HG02981 (cell line): Measurements from ENCODE around the gene DHRS12.

Experiments
- ATAC-seq: cut with Tn5 transposase; IDR thresholded peaks from one replicate; pipeline ENCODE4 v1.9.1; 2021; ENCODE audit warnings: mild to moderate bottlenecking, moderate library complexity; ENCODE audit not compliant: unreplicated experiment

The DHRS12 gene

GRCh38 chr13:51811920-51812451 is 8.0 kb upstream of the DHRS12 start:
- ATAC-seq: no peak

DNA sequence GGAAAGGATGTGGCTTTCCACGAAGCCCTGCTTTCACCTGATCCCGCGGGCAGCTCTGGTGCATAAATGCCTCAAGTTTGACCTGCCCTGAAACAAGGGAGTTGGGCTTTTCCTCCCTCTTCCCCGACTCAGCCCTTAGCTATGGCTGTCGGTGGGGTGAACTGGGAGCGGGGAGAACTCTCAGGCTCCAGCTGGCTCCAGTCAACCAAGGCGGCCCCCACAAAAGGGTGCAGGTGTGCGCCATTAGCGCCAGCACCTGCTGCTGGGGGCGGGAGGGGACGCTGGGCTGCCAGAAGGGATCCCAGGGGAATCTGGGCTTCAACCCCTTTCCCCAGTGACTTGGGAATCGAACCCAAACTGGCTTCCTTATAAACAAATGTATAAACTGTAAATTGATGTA is 7.1 kb upstream of the DHRS12 start:
- no peak for ATAC-seq

GRCh38 chr13:51808811-51809210 is 4.8 kb upstream of the DHRS12 start:
- ATAC-seq: no peak

DNA sequence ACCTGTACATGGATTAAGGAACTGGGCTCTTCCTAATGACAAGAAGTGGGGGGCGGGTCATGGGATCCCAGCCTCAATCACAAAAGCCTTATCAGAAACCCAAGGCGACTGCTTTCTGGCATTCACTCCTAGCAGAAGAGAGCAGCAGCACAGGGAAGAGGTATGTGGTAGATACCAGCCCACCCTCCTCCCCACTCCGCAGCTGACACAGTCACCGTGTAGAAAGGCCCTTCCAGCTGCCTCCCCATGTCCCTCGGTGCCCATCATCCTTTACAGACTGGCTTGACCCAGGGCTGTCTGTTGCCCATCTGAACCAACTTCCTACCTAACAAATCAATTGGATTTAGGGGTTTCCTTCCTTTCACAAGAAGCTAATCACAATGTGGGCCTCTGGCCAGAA is 3.1 kb upstream of the DHRS12 start:
- no peak for ATAC-seq

DNA sequence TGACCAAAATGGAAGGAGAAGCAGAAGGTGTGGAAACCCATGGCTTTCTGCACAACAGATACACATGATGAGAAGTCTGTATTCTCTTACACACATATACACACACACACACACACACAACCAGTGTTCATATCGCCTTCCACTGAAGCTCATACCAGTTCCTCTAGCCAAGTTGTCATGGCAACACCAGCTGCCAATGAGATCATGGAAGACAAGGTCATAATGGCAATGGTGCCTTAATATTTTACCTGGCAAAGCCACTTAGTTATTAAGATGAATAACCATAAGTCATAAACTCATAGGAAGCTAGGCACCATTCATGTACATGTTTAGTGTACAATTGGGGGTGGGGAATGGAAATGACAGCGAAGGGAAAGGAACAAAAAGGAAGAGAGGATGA is 2.6 kb upstream of the DHRS12 start:
- no peak for ATAC-seq

DNA sequence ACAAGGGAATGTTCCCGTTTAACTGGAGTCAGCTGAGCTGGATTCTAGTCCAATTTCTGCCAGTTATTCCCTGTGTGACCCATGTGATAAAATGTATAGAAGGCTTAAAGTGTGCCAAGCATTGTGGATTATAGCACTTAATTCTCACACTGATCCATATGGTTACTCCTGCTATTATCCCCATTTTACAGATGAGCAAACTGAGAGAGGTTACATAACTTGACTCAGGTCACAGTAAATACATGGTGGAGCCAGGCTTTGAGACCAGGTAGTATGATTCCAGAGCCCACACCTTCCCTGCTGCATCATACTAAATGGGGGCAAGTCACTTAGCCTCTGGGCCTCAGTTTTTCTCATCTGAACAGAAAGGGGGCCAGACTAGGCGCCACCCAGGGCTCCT is 2.0 kb upstream of the DHRS12 start:
- no peak for ATAC-seq

GRCh38 chr13:51805313-51805712 is 1.4 kb upstream of the DHRS12 start:
- ATAC-seq: no peak

- ATAC-seq: no peak
These were observed 571 bp upstream of the DHRS12 start for GRCh38 chr13:51804295-51805172.

GRCh38 chr13:51802631-51803418 is 1.1 kb downstream of the DHRS12 start:
- ATAC-seq: no peak

DNA sequence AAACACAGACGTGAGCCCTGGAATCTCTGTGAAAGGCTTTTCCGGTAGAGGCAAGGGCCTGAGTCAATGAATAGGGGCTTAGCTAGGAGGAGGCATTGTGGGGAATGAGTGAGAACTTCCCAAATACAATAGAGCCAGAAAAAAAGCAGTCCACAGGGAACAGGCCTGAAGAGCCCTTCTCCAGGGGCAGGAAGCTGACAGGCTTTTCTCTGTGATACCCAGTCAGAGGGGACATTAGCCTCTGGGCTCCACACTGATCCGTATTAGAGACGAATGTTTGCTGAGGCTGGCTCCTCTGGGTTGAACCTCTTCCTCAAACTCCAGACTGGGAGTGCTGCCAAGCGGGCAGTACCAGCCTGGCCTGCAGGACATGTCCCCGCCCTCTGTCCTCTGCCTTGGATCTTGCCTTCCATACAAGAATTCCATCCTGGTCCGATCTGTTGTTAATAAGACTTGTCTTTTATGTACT is 2.3 kb downstream of the DHRS12 start:
- no peak for ATAC-seq

GRCh38 chr13:51800486-51800885 is 3.5 kb downstream of the DHRS12 start:
- no peak for ATAC-seq

DNA sequence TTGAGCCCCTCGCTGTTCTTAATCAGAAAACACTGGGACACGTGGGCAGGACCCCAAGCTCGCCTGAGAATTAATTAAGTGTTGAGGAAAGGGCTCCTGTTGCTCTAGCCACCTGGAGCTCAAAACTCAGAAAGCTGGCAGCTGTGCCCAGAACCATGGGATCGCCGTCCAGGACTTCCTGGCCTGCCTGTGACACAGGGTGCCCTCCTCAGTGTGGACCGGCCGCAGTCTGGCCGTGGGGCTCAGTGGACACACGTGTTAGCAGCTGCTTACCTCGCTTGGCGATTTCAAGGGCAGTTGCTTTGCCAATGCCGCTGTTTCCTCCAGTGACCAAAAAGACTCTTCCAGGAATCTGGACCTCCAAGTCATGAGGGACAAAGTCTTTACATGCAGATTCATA is 4.7 kb downstream of the DHRS12 start:
- no peak for ATAC-seq

DNA sequence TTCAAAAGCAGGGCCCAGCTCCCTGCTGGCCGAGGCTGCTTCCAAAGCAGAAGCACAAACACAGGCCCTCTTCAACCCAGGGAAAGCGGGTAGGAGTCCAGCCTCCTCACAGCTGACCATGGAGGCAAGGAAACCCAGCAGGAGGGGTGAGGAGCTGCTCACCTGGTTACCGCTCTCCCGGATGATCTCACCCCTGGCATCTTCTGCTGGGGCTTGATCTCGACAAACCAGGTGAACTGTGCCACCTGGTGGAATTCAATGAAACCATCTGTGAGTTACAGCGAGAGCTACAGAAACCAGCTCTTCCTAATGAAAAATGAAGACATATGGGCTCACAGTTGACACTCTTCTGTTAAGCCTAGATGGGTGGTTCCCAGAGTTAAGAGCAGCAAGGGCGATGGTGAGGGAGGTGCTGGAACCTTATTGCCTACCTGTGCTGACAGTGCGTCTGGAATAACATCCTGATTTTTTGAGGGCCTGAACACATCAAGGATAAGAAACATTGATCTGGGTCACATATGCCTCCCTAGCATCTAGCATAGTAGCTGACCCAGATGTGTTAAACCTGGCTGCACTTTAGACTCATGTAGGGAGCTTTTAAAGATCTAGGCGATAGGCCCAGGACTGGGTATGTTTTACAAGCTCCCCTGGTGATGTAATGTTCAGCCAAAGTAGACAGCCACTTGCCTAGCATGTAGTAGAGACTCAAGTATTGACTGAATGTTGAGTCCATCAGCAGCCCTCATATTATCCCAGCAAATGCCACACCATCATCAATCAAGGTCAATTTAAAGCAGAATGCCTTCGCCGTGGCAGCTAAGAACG is 6.1 kb downstream of the DHRS12 start:
- ATAC-seq: no peak

- no peak for ATAC-seq
These were observed 7.4 kb downstream of the DHRS12 start for GRCh38 chr13:51796546-51796945.

- ATAC-seq: no peak
These were observed 8.5 kb downstream of the DHRS12 start for GRCh38 chr13:51795419-51795818.

- no peak for ATAC-seq
These were observed 9.0 kb downstream of the DHRS12 start for GRCh38 chr13:51794964-51795363.

DNA sequence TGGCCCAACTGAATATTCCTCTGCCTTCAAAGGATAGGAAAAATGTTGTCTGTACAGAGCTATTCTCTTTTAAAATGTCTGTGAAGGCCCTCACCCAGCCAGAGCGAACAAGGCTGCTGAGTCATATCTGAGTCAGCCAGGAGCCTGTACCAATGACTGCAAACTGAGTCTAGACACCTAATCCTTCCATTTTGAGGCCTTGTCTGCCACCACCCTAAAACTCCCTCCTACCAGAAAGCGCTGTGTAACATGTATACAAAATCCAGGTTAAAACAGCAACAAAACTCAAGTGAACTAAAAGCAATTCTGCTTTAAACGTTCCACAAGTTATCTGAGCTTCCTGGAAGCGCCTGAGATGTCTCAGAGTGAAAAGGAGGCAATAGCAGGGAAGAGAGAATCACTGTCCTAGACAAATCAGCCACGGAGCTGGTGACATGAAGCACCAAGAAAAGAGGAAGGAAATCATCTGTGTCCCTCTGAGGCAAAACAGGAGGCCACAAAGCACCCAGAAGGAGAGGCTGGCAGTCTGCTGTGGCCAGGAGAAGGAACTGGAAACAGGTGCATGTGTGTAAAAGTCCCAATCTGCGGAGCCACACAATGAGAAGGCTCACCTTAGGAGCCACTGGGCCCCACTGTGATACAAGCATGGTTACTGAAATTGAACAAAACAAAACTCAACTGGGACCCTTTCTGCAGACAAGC is 10.2 kb downstream of the DHRS12 start:
- peak; percentile 66 for ATAC-seq

- ATAC-seq: no peak
These were observed 17.3 kb downstream of the DHRS12 start for GRCh38 chr13:51786425-51787265.

GRCh38 chr13:51785712-51786424 is 18.1 kb downstream of the DHRS12 start:
- no peak for ATAC-seq
